ENCODE results near the gene RSBN1. TPM values are rescaled to one million over a fixed set of nuclear protein-coding genes. Genes with fewer than 3 reads are reported as not detected.

Gene RSBN1
- total and polyA plus RNA-seq, 9 of the 15 experiments (the other 6 are each of a cell fraction or from before 2014, with no cell fraction given), result 4.5 to 24.3 (median 13.0) TPM

DNA sequence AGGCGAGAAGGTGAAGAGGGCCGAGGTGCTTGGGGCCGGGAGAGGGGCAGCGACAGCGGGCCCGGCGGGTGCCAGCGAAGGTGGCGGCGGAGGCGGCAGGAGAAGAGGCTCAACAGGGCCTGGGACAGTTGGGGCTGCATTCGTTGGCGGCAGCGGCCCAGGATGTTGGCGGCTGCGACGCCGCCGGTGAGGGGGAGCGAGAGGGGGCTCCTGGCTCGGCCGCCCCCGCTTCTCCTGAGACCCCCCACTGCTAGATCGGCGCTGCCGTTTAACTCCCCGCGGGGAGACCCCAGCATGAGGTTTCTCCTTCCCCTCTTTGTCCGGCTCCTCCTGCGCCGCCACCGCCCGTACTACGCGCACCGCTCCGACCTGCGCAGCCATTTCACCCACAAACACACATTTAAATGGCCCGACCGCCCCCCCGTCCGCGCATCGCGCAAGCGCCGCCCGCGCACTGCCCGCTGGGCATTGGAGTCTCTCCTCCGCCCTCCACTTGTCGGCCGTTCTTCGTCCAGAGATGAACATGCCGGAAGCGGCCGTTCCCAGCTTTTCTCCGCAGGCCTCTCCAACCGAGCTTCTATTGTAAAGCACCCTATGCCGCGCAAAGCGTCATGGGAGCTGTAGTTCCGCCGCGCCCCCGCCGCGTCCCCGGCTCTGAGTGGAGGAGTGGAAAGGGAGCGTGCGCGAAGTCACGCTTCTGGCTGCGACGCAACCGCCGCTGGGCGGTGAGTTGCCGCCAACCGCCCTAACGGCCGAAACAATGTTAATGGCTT, at the start of gene RSBN1 (continued):
- TF ChIP-seq SRSF1 (IDR thresholded peaks at IDR 0.05; ENCODE audit: low read depth, low read length) (0 out of 2 replicates have a peak, but pooled peaks have one; percentile 63), BCLAF1 (IDR thresholded peaks at IDR 0.05; ENCODE audit: borderline replicate concordance in 1 of 2, control insufficient read depth in 1 of 2, low read depth in 2 of 2, low read length in 1 of 2) (peak in 1 of 2 experiments; percentile 96; a peak in 2 of 4 replicates), TEAD4 (IDR thresholded peaks at IDR 0.05; ENCODE audit: low read length) (no peak), TEAD4 (CRISPR knock-in tag; IDR thresholded peaks at IDR 0.05; ENCODE audit: borderline replicate concordance) (peak; percentile 89; the same call in 1 of the 2 replicates), FOXJ2 (tag; IDR thresholded peaks at IDR 0.05) (peak; percentile 72; the same call in 1 of the 2 replicates), ETV1 (tag; conservative IDR thresholded peaks at IDR 0.05; ENCODE audit: low read depth) (peak; percentile 89), TBP (optimal IDR thresholded peaks at IDR 0.05; ENCODE audit: low read depth, low read length) (peak; percentile 90), KAT8 (IDR thresholded peaks at IDR 0.05; ENCODE audit: low read depth) (no peak), FOXK1 (CRISPR knock-in tag; IDR thresholded peaks at IDR 0.05; ENCODE audit: borderline replicate concordance) (0 out of 2 replicates have a peak, but pooled peaks have one; percentile 10), ARID1B (IDR thresholded peaks at IDR 0.05) (0 out of 2 replicates have a peak, but pooled peaks have one; percentile 42), HNRNPL (IDR thresholded peaks at IDR 0.05; ENCODE audit: low read depth, low read length) (0 out of 2 replicates have a peak, but pooled peaks have one; percentile 19), MTA3 (IDR thresholded peaks at IDR 0.05; ENCODE audit: borderline replicate concordance) (peak; percentile 96), ZBTB7A (IDR thresholded peaks at IDR 0.05; ENCODE audit: borderline replicate concordance, control insufficient read depth, low read depth, low read length) (peak; percentile 81), ZKSCAN1 (IDR thresholded peaks at IDR 0.05; ENCODE audit: low read depth, low read length) (peak; percentile 78), KDM4B (IDR thresholded peaks at IDR 0.05; ENCODE audit: borderline replicate concordance in 2 of 2, low read depth in 1 of 2) (peak in 1 of 2 experiments; percentile 77; a peak in 1 of 4 replicates), BACH1 (tag; IDR thresholded peaks at IDR 0.05) (no peak), GATAD2A (IDR thresholded peaks at IDR 0.05) (0 out of 2 replicates have a peak, but pooled peaks have one; percentile 66), DACH1 (IDR thresholded peaks at IDR 0.05; ENCODE audit: partially characterized antibody) (no peak), RBM34 (IDR thresholded peaks at IDR 0.05; ENCODE audit: borderline replicate concordance, insufficient read depth, low read length) (no peak; the same call in 1 of the 2 replicates), ZNF583 (CRISPR knock-in tag; IDR thresholded peaks at IDR 0.05) (no peak)
- TF ChIP-seq, protein P1, sequence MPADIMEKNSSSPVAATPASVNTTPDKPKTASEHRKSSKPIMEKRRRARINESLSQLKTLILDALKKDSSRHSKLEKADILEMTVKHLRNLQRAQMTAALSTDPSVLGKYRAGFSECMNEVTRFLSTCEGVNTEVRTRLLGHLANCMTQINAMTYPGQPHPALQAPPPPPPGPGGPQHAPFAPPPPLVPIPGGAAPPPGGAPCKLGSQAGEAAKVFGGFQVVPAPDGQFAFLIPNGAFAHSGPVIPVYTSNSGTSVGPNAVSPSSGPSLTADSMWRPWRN (IDR thresholded peaks at IDR 0.05; ENCODE audit: low read depth), result peak; percentile 86
